ENCODE results near the gene DSG3.

DSG3 gene

GRCh38 chr18:31447530-31448191 lies at the start of gene DSG3:
Gene DSG3 (plus strand): TSS chr18:31447741. CDS start chr18:31447878, 137 bp downstream.
- DNase-seq (ENCODE audit: low read depth): no peak

DNA sequence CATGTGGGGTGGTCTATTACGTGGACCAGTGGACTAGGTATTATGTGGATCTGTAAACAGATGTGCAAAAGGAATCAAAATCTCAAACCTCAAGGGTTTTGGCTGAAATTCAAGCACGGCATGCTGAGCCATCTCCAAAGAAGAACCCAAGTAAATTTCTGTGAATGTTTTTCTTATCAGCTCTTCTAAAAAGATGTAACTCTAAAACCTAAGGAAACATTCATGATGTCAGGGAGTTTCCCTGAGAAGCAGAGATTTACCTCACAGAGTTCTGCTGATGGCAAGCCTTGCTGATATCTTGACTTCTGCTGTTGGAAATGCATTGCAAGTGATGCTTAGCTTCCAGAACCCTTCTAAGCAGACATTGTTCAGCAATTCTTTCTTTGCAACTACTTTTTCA lies 49.4 kb upstream of the DSG3 start:
- no peak for DNase-seq (ENCODE audit: low read depth)

DNA sequence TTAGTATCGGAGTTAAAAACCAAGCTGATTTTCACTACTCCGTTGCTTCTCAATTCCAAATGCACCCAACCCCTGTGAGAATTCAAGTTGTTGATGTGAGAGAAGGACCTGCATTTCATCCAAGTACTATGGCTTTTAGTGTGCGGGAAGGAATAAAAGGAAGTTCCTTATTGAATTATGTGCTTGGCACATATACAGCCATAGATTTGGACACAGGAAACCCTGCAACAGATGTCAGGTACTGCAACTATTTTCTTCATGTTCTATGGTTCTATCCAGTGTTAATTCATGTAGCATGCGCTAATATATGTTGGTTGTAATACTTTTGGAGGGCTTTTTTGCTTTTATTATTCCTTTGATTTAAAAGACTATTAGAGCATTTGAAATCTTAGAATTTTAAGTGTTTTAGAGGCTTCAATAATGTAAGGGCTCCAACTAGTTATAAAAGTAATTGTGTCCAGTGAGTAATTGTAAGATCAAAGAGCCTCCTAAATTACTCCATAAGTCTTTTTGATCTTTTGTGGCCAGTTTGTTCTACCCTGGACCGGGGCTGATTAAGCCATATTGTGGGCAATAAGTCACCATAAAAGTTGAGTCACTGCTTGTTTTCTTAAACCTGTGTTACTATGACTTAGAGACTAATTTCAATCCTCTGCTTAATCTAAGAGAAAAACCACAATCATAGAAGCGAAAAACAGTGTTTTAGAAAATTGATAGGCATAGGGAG lies 48.1 kb upstream of the DSG3 start:
- no peak for DNase-seq (ENCODE audit: low read depth)

- no peak for DNase-seq (ENCODE audit: low read depth)
Measured at GRCh38 chr18:31401156-31402025, 46.1 kb upstream of the DSG3 start.

- no peak for DNase-seq (ENCODE audit: low read depth)
Measured at GRCh38 chr18:31402026-31402373, 45.5 kb upstream of the DSG3 start.

GRCh38 chr18:31403409-31403808 lies 44.1 kb upstream of the DSG3 start:
- no peak for DNase-seq (ENCODE audit: low read depth)

GRCh38 chr18:31407649-31408048 lies 39.9 kb upstream of the DSG3 start:
- DNase-seq (ENCODE audit: low read depth): no peak

GRCh38 chr18:31409276-31409675 lies 38.3 kb upstream of the DSG3 start:
- DNase-seq (ENCODE audit: low read depth): no peak

DNA sequence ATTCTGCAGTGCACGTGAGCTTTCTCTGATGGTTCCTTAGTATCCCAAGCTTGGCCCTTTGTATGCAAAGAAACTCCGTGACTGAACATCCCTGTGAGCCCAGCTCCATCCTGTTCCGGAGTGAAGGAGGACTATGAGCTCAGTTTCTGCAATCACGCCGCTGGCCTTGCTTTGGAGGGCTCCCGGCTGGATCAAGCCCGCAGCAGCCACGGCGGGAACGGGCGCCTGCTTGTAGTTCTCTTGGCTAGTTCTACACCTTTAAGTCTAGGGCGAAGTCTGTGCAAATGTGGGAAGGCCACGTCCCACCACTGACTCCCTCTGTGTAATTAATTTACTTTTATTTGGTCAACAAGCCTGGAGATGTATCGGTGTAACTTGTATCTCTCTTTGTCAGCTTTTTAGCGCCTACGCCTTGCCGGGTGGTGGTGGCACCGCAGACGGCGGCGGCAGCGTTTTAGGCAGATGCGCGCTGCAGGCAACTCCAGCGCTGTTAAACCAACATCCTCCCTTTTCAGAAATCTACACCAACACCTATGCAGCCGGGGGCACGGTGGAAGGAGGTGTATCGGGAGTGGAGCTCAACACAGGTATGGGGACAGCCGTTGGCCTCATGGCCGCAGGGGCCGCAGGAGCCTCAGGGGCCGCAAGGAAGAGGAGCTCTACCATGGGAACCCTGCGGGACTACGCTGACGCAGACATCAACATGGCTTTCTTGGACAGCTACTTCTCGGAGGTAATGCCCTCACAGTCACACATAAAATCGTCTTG lies 36.6 kb upstream of the DSG3 start:
- no peak for DNase-seq (ENCODE audit: low read depth)

GRCh38 chr18:31413137-31413536 lies 34.4 kb upstream of the DSG3 start:
- no peak for DNase-seq (ENCODE audit: low read depth)

- no peak for DNase-seq (ENCODE audit: low read depth)
Measured at GRCh38 chr18:31417850-31418249, 29.7 kb upstream of the DSG3 start.

- DNase-seq (ENCODE audit: low read depth): no peak
Measured at GRCh38 chr18:31419457-31419932, 28.0 kb upstream of the DSG3 start.

DNA sequence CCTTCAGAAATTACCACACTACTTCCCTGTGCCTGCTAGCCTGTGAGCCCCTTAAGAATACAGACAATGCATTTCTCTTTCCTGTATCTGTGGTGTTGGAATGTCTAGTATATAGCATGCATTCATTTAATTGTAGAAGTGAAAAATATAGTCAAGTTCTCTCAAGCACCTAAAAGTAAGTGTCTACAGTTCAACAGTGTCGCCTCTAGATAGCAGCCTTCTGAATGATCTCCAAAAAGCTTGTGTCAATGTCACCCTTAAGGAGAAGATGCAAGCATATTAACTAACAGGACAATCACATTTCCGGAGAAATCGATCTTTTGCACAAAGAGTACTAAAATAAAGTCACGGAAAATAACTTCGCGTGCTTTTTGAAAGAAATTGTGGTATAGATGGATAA lies 27.5 kb upstream of the DSG3 start:
- DNase-seq (ENCODE audit: low read depth): no peak

DNA sequence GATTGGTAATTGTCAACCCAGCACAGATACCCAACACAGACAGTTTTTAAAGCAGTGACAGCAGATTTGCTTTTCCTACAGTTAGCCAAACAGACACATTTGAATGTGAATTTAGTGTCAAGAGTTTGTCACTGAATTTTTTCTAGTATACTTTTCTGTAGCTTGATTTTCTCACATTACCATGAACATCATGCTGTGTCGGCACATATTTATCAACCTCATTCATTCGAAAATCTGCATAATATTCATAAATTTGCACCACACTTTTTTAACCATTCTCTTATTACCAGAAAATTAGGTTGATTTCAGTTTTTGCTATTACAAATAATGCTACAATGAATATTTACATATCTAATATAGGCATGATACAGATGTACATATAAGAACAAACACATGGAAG lies 27.0 kb upstream of the DSG3 start:
- DNase-seq (ENCODE audit: low read depth): no peak

- DNase-seq (ENCODE audit: low read depth): no peak
Measured at GRCh38 chr18:31424383-31424988, 23.1 kb upstream of the DSG3 start.

GRCh38 chr18:31426021-31426420 lies 21.5 kb upstream of the DSG3 start:
- DNase-seq (ENCODE audit: low read depth): no peak

DNA sequence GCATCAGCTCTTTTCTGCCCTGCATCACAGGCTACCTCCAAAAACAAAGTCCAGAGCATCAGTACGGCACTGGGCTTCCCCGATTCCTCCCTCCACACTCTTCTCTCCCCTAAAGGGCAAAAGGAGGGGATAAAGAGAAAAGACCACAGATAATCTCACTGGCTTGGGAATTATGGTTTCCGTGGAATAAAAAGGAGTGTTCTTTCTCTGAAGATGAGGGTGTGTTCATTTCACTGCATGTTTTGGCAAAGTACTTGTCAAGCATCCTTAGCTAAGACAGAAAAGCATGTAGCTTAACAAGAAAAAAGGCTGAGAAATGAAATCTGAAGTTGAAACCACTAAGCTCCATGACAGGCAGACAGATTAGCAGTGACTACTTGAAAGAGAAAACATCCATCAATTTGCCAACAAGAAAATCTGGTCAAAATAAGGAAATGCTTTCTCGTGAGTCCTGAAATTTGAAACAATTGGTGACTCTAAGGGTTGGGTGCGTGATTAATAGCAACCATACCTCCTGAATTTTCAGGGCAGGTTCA lies 20.6 kb upstream of the DSG3 start:
- DNase-seq (ENCODE audit: low read depth): no peak

- DNase-seq (ENCODE audit: low read depth): no peak
Measured at GRCh38 chr18:31428211-31428610, 19.3 kb upstream of the DSG3 start.

DNA sequence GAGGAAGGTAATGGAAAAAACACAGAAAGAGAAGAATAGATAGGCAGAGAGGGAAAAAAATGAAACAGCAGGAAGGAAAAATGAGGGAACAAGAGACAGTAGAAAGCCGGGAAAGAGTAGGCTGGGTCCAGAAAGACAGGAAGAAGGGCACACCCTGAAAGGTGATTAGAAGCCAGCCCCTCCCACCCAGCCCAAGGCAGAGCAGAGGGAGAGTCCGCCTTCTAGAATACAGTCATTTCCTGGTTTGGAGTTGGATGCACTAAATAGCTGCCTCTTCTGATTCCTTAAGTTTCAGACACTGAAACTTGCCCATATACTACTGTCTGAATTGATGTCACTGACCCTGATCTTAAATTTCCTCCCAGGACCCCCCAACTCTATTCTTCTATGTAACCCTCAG lies 17.9 kb upstream of the DSG3 start:
- DNase-seq (ENCODE audit: low read depth): no peak

GRCh38 chr18:31430072-31430471 lies 17.5 kb upstream of the DSG3 start:
- no peak for DNase-seq (ENCODE audit: low read depth)

GRCh38 chr18:31430554-31430953 lies 17.0 kb upstream of the DSG3 start:
- DNase-seq (ENCODE audit: low read depth): no peak

Data from stimulated activated CD8-positive, alpha-beta memory T cell treated with anti-CD3 and anti-CD28 coated beads, Interleukin-15, amount 100 ng/mL, for 1 hour (primary cell).